ENCODE data around the gene CAND1.

- TF ChIP-seq, protein P1, sequence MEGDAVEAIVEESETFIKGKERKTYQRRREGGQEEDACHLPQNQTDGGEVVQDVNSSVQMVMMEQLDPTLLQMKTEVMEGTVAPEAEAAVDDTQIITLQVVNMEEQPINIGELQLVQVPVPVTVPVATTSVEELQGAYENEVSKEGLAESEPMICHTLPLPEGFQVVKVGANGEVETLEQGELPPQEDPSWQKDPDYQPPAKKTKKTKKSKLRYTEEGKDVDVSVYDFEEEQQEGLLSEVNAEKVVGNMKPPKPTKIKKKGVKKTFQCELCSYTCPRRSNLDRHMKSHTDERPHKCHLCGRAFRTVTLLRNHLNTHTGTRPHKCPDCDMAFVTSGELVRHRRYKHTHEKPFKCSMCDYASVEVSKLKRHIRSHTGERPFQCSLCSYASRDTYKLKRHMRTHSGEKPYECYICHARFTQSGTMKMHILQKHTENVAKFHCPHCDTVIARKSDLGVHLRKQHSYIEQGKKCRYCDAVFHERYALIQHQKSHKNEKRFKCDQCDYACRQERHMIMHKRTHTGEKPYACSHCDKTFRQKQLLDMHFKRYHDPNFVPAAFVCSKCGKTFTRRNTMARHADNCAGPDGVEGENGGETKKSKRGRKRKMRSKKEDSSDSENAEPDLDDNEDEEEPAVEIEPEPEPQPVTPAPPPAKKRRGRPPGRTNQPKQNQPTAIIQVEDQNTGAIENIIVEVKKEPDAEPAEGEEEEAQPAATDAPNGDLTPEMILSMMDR (conservative IDR thresholded peaks at IDR 0.05) = no peak
- TF ChIP-seq ZFX (IDR thresholded peaks at IDR 0.05) = no peak
Measured at GRCh38 chr12:67322580-67322979, 53.4 kb downstream of the CAND1 start.

All from C4-2B (cell line).